ENCODE data around the gene STX8.

DNA sequence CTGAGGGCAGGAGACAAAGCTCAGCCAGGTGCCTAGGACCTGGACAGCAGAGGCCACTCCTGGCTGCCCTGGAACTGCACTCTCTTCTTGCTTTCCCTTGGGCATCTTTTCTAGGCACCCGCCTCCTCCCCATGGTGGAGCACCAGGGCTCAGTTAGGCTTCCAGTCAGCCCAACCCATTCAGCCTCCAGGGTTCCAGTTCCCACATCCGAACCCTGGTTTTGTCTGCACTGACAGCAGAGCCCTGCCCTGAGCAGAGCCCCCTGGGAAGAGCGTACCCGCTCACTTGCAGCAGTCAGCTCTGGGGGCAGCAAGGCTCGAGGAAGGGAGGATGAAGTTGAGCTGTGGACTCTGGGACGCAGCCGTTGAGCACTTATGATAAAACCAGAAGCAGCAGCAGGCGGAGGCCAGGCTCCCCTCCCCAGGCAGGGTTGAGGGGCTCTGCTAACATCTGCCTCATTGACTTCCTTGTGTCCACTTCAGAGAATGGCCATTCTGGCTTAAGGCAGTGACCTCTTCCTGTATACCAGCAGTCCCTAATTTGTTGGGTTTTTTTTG lies 341.2 kb downstream of the STX8 start:
- TF ChIP-seq, protein P1, sequence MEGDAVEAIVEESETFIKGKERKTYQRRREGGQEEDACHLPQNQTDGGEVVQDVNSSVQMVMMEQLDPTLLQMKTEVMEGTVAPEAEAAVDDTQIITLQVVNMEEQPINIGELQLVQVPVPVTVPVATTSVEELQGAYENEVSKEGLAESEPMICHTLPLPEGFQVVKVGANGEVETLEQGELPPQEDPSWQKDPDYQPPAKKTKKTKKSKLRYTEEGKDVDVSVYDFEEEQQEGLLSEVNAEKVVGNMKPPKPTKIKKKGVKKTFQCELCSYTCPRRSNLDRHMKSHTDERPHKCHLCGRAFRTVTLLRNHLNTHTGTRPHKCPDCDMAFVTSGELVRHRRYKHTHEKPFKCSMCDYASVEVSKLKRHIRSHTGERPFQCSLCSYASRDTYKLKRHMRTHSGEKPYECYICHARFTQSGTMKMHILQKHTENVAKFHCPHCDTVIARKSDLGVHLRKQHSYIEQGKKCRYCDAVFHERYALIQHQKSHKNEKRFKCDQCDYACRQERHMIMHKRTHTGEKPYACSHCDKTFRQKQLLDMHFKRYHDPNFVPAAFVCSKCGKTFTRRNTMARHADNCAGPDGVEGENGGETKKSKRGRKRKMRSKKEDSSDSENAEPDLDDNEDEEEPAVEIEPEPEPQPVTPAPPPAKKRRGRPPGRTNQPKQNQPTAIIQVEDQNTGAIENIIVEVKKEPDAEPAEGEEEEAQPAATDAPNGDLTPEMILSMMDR (IDR thresholded peaks at IDR 0.05; ENCODE audit: insufficient read depth, low read depth, low read length): no peak
- TF ChIP-seq EZH2 (IDR thresholded peaks at IDR 0.05; ENCODE audit: insufficient read depth, low read length): no peak

Data from astrocyte (in vitro differentiated cells and primary cell).